ENCODE results near the gene LRRC72. TPM values are rescaled to one million over a fixed set of nuclear protein-coding genes. Genes with fewer than 3 reads are reported as not detected.
"Not testable (repeated sequence)": the region's sequence is repeated elsewhere in the genome, so short reads cannot be mapped to it uniquely, and the experiment has no call there.

Gene LRRC72
- total RNA-seq: not detected
- long read RNA-seq: 0 reads

DNA sequence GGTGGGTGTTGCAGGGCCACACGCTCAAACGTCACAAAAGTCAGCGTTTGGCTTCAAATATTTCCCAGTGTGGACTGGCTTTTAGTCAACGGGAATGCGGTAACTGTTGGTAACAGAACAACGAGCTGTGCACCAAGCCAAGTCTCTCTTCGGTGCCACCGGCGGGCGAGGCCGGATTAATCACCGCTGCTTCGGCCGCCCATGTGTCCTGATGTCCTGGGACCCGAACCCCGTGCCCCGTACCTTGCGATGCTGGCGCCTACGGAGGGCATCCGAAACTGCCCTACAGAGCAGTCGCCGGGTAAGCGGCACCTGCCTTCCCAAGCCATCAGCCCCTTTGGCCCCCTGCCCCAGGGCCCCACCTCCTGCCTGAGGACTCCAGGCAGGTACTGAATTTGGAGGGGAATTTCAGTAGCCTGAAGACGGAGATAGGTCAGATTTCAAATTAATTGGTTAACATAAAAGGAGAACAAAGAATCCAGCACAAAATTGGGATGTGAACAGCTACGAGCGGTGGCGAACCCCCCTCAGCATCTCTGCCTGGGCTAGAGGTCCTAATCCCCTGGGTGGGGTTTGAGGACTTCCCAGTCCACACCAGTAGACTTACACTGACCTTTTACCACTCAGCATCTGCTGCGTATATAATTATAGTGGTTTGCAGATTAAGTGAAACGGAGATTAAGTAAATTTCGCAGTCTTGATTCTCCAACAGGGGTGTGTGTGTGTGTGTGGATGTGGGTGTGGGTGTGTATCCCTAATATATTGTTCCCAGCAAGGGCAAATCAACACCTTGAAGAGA is at the start of gene LRRC72:
LRRC72 (plus strand) TSS at position 84 of the 799 bp plus-strand sequence; CDS start at position 212, 128 bp downstream.
- DNase-seq (ENCODE audit: low spot score): no peak

DNA sequence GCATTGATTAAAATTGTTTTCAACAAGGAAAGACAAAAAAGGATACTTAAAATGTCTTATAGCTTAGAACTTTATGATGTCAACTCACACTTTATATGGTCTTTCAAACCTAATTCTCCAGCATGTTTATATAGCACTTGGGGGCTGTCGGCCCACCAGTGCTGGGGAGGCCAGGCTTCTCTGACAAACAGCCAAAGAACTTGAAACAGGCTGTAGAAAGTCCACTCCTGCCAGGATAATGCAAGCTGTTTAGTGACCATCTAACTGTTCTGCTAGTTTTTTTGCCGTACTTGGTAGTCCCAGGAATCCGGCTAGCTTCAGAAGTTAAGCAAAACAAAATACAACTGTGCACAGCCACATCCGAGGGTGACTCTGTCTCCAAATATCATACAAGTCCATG is 47.5 kb upstream of the LRRC72 start:
- DNase-seq (ENCODE audit: low spot score): no peak

DNA sequence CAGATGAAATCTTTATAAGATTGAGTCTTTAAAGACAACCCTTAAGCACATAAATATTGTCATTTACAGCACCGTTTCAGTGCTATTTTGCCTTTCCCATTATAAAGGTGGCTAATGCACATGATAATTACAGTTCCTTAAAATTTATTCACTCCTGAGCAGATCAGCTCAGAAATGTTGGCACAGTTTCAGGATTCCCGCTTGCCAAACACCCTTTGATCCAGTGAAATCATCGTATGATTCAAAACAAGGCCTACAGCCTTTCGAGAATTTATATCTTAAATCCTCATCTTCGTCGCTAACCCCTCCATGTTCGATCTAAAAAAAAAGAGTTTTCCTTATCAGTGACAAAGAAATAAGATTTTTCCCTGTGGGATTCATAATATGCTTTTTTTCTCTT is 47.0 kb upstream of the LRRC72 start:
- DNase-seq (ENCODE audit: low spot score): no peak

DNA sequence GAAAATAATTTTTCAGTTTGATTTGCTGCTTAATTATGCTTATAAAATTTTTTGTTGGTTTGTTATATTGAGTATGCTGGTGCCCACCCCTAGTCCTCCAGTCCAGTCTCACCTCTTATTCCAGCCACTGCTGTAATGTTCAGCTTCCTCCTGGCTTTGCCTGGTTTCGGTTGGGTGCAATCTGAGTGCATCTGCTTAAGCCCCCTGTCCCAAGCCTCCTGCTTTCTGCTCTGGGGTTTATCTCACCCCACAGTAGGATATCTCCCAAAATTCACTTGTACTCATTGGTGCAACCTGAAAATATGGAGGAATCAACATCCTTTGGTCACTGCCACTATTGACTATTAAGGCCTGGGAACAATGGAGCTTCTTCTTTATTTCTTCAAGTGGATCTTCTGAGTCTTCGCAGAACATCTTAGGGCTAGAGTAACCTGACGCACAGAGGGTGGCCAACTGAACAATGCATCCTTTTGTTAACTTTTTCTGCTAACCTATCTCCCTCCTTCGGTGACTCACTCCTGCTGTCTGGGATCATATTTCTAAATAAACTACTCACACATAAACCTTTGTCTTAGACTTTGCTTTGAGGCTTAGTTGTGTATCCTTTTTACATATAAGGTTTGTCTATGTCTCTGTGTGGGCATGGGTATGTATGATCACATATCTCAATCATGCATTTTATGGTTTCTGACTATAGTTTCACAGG is 42.0 kb upstream of the LRRC72 start:
- DNase-seq (ENCODE audit: low spot score): no peak

DNA sequence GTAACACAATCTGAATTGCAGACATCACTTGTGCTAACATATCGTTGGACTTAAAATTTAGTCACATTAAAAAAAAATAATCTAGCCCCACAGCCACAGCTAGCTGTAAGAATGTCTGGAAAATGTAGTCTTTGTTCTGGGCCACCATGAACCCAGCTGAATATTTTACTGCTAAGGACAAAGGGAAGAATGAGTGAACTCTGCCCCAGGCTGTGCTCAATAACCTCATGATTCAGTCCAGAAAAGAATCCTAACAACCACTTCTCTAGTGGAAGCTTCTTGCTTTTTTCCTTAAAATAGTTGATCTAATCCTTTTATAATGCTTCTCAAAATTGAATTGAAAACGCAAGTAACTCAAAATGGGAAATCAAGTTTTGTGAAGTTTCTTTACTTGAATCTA is 35.5 kb upstream of the LRRC72 start:
- DNase-seq (ENCODE audit: low spot score): no peak

DNA sequence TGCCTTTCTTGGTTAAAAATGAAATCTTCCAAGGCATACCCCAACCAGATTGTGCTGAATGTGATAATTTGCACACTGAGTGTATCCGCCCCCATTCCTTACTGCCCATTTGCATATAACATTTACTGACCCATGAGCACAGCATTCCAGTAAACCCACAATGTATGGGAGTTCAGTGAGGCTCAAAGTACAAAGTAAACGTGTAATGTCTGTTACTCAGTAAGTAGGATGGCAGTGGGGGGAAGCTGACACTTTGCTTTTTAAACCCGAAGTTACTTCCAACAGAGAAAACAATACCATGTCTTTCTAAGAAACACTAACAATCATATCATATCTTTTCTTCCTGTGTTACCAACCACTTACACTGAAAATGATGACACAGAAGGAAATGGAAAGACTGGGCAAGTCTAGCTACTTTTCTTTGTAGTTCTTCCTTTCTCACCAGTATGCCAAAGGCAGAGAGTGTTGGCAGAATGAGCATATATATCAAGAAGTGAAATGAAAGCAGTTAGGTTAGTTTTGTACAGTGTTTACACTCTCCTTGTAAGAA is 34.0 kb upstream of the LRRC72 start:
- DNase-seq (ENCODE audit: low spot score): no peak

DNA sequence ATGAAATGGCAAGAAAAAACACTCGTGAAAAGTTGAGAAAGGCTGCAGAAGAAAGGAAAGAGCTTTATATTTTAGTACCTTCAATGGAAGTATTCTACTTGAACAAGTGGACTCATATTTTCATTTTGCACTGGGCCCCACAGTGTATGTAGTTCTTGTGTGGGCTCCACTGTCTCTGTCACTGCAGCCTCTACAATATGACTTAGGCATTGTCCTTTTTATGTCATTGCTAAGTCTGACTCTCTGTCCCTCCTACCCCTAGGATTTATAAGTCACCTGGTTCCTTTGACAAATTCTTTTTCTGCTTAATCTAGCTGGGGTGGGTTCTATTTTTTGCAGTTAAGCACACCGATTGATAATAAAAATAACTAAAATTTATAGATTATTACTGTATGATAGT is 33.4 kb upstream of the LRRC72 start:
- no peak for DNase-seq (ENCODE audit: low spot score)

DNA sequence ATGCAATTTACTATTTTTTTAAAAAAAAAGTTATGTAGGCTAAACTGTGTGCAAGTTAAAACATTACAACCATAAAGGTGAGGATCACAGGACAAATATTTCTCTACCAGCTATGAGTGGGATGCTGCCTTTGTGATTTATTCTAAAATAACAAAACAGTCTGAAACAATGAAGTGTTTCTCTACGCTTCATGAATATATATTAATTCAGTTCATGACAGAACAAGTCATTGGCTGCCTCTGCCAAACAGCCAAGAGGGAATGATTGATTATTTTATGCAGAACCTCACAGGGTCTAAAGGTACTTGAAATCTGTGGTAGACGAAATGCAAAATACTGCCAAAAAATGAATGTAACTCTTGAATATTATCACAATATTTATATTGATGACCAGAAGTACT is 32.1 kb upstream of the LRRC72 start:
- DNase-seq (ENCODE audit: low spot score): no peak

DNA sequence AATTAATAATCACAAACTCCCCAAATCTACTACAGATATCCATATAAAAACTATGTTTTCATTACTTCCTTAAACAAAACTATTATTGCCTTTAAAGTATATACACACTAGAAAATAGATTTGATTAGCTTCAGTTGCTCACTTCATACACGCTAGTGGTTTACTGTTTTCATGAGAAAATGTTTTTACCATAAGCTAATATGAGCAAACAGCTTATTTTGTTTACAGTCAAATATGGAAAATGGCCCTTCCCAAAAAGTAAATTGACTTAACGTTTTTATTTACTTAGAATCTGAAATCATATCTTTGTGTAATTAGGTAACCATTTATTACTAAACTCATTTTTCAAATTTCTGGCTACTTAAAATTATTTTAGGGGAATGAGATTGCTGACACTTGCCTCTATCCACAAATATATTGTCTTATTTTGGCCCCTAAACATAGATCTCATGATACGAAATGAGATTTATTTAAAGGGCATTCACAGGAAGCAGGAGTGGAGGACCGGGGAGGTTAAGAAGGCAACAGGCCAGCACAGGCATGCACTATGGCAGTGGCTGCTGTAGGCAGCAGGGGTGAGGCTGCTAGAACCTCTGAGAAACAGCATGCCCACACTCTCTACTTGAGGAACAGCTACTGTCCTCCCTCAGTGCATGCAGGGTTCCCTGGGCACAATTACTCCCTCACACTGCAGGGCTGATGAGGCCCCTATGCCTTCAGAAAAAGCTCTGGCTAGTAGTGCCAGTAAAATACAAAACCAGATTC is 31.5 kb upstream of the LRRC72 start:
- DNase-seq (ENCODE audit: low spot score): no peak

DNA sequence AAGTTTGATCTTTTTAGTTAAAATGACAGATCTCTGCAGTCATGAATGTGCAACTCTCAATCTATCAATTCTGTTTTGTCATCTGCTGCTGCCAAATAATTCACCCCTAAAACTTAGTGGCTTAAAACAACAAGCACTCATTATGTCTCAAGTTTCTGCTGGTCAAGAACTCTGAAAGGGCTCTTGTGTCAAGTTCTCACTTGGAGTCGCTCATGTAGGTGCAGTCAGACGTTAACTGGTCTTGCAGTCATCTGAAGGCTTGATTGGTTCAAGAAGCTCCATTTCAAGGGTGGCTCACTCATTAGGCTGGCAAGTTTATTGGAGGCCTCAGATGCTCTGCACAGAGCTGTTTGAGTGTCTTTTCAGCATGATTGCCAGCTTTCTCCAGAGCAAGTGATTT is 28.5 kb upstream of the LRRC72 start:
- no peak for DNase-seq (ENCODE audit: low spot score)

DNA sequence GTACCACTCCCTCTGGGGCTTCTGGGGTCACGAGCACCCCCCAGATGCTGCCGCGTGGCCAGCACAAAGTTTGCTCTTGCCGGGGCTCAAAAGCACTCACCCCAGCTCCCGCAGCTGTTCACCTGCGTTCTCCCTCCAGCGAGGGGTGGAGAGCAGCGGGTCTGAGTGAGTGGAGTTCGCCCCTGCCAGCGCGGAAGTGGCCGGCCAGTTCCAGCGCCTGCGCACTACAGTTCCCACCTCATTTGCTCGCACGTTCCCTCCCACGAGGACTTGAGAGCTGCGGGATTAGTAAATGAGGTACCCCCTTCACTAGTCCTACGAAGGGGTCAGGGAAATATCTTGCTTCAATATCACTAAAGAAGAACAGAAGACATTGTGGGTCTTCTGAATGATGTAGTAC is 24.3 kb upstream of the LRRC72 start:
- no peak for DNase-seq (ENCODE audit: low spot score)

DNA sequence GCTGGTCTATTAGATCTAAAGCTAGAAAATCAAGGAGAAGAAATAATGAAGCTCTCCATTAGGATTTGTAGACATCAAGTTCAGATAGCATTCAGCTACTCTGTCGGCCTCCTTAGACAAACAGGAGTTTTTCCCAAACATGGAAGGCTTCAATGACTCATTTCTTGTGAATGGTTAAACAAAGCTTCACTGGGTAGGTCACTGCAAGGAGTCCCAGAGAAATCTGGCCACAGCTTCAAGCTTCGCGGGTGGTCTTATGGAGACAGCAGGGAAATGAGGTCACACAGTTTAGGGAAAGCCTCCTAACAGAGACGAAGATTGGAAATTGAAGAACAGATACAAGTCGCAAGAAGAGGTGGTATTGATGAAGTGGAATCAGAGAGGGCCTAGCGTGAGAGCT is 22.6 kb upstream of the LRRC72 start:
- no peak for DNase-seq (ENCODE audit: low spot score)

DNA sequence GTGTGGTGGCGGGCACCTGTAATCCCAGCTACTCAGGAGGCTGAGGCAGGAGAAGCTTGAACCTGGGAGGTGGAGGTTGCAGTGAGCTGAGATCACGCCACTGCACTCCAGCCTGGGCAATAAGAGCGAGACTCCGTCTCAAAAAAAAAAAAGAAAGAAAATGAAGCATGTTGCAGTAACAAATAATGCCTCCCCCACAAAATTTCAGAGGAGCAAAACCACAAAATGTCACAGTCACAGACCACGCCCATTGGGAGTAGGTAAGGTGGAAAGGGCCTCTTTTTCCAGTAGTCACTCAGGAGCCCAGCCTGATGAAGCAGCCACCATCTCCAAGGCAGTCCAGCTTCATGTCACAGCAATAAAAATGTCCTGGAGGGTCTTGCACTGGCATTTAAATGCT is 20.2 kb upstream of the LRRC72 start:
- not testable (repeated sequence) for DNase-seq (ENCODE audit: low spot score)

DNA sequence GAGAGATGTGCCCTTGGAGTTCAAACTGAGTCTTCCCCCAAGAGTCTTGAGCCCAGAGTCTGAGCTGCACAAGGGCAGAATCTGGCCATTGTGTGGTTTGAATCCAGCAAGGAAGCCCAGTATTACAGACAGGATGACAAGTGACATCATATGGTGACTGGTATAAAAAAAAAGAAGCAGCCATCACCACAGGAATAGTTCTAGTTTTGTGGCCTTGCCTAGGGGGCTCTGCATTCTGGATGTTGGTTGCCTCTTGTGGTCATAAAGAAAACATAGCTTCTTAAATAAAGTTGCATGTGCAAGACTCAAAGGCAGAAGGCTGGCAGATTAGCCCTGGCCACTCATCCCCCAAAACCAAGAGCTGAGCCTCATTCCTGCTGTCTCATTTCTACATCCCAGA is 16.8 kb upstream of the LRRC72 start:
- no peak for DNase-seq (ENCODE audit: low spot score)

DNA sequence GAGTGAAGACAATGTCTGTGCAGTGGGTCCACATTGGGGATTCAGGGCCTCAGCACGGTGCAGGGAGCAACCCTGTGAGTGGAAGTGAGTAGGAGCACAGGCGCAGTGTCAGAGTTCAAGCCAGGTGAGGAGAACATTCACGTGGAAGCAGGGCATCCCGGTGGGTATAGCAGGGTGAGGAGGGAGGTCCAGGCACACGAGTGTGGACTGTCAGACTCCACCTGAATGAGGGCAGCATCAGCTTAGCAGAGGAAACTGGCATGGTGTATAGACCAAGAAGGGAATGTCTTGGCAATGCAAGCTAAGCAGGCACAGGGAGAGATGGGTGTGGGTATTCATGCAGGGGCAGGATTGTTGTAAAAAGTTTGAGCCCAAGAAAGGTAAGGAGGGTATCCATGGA is 15.3 kb upstream of the LRRC72 start:
- DNase-seq (ENCODE audit: low spot score): no peak

DNA sequence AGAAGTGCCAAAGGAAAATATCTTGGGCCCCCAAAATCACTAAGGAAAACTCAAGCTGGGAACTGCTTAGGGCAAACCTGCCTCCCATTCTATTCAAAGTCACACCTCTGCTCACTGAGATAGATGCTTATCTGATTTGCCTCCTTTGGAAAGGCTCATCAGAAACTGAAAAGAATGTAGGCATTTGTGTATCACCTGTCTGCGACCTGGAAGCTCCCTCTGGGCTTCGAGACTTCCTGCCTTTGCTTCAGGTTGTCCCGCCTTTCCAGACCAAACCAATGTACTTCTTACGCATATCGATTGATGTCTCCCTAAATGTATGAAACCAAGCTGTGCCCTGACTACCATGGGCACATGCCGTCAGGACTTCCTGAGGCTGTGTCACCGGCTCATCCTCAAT is 14.5 kb upstream of the LRRC72 start:
- DNase-seq (ENCODE audit: low spot score): no peak

DNA sequence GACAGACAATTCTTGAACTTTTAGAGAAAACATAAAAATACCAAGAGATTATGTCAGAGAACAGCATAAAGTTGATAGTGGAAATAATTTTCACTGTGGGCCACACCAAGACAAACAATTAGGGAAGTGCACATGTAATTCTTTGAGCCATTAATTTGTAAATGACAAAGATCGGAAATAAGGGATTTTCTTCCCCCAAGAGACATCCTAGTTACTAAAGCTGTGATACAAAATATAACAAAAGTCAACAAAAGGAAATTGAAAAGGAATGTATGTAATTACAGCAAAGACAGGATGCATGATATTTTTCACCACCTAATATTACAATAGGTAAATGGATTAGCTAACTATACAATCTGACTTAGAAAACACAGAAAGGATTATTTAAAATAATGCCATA is 12.4 kb upstream of the LRRC72 start:
- no peak for DNase-seq (ENCODE audit: low spot score)

DNA sequence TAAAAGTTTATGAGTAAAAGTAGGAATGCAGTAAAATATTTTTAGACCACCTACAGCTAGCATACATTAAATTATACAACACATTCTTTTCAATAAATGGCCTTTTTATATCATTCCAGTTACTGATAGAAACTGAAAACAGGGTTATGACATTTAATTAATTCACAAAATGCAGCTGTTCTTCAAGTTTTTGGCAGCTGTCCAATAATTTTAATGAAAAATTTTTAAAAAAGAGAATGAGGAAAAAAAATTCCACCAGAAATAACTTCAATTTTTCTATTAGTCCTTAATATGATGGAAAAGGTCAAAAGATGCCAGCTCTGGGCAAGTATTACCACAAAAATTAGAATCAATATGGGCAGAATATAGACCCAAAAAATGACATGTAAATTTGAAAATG is 11.9 kb upstream of the LRRC72 start:
- no peak for DNase-seq (ENCODE audit: low spot score)

DNA sequence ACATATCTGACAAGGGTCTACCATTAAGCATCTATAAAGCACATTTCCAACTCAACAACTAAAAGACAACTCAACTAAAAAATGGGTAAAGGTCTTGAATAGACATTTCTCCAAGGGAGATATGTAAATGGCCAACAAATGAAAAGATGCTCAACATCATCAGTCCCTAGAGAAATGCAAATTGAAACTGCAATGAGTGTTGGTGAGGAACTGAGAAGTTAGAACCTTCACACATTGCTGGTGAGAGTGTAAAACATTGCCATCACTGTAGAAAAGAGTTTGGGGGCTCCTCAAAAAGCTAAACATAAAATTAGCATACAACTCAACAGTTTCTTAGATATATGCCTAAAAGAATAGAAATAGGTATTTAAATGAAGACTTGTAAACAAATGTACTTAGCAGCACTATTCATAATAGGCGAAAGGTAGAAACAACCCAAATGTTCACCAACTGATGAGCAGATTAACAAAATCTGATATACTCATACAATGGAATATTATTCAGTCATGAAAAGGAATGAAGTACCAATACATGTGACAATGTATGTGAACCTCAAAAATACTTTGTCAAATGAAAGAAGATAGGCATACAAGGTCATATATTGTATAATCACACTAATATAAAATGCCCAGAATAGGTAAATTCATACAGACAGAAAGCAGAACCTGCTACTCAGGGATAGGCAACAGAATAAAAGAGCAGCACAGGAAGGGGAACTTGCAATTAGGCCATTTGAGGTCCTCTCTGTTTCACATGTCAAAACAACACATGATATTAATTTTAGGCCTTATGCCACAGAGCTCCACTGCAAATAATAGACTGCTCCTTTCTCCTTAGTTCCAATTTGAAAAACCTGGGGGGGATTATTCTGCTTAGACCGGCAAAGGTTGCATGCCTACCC is 10.6 kb upstream of the LRRC72 start:
- no peak for DNase-seq (ENCODE audit: low spot score)

DNA sequence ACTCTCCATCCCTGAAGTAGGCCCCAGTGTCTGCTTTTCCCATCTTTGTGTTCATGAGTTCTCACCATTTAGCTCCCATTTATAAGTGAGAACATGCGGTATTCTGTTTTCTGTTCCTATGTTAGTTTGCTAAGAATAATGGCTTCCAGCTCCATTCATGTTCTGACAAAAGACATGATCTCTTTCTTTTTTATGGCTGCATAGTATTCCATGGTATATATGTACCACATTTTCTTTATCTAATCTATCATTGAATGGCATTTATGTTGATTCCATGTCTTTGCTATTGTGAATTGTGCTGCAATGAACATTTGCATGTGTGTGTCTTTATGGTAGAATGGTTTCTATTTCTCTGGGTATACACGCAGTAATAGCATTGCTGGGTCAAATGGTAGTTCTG is 6.6 kb upstream of the LRRC72 start:
- DNase-seq (ENCODE audit: low spot score): not testable (repeated sequence)

DNA sequence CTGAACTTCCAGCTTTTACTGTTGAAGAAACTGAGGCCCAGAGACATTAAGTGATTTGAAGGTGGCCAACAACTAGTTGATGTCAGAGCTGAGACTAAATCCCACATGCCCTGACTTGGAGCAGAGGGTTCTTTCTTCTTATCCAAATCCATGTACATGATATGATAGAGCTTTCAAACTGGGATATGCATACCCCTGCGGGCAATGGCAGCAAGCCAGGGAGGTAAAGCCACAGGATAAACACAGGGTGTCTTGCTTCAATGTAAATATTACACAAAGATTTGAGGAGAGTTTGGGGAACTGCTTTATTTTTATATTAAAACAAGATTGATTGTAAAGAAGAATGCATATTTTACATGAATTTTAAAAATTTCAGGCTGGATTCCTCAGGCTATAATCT is 2.3 kb upstream of the LRRC72 start:
- DNase-seq (ENCODE audit: low spot score): no peak
